K562 (cell line): ENCODE results near the gene CREB3L2. TPM values are rescaled to one million over a fixed set of nuclear protein-coding genes. Genes with fewer than 3 reads are reported as not detected.

ENCODE experiments used
- ATAC-seq: fragments of 200-7000 bp; cut with Tn5 transposase; 3 replicates; pipeline ENCODE4 v1.9.1; 2020; ENCODE audit warnings: moderate library complexity
- BruUV-seq: library from RNA; stranded (reverse); fragments of 400-500 nt; replicated peaks from 2 replicates; lab custom pipeline; 2021; lab: Mats Ljungman, UMichigan
- CTCF ChIA-PET: fragments of 300-600 bp; formaldehyde crosslinking; extraction: SDS; loops from one replicate; lab custom pipeline; 2021; ENCODE audit warnings: low intra/inter-chr PET ratio; lab: Yijun Ruan, JAX
- POLR2A ChIA-PET: fragments of 300-600, 350-650 bp; sonication (Branson Sonifier 250); formaldehyde crosslinking; extraction: SDS; loops from one replicate; lab custom pipeline; 2021; ENCODE audit warnings: antibody characterized with exemption, inconsistent platforms; lab: Yijun Ruan, JAX
- DNase-seq, 4 experiments: peaks; one replicate each; pipeline versions ENCODE4 v3.0.0 to v3.0.0-alpha.2; 2011 to 2018; ENCODE audit warnings: low spot score in 3 of 4, mixed read lengths in 3 of 4; ENCODE audit errors: extremely low read depth in 1 of 4
- FAIRE-seq: peaks from 2 replicates; lab custom pipeline; 2011; peaks lifted over from hg19 to GRCh38; lab: Jason Lieb, UNC
- H2AFZ ChIP-seq: 2 replicates; pipeline ENCODE4 v1.6.0; 2011; ENCODE audit warnings: low read depth, low read length, control low read depth, inconsistent platforms
- H3K27ac ChIP-seq: fragments of 200-600 bp; 3 replicates; pipeline ENCODE4 v1.8.0; 2011; ENCODE audit warnings: low read depth, mild to moderate bottlenecking, control low read depth, inconsistent platforms, low read length, moderate library complexity, mixed read lengths; ENCODE audit errors: extremely low read depth
- H3K27me3 ChIP-seq, 2 experiments: fragments of 300-600 bp in 1 of 2; 2 replicates in 1 of 2; 3 replicates in 1 of 2; pipeline versions ENCODE4 v1.6.0 to v1.8.0; 2011; ENCODE audit warnings: inconsistent platforms in 2 of 2, low read length in 2 of 2, mild to moderate bottlenecking in 1 of 2, mixed read lengths in 1 of 2, moderate library complexity in 1 of 2; ENCODE audit not compliant: control insufficient read depth in 2 of 2, insufficient read depth in 2 of 2
- H3K36me3 ChIP-seq: fragments of 300-600 bp; 3 replicates; pipeline ENCODE4 v1.8.0; 2011; ENCODE audit warnings: mild to moderate bottlenecking, low read length, inconsistent platforms; ENCODE audit not compliant: control insufficient read depth, insufficient read depth
- H3K4me1 ChIP-seq, 2 experiments: fragments of 200-600 bp in 1 of 2; replicated peaks in 1 of 2; 2 replicates in 1 of 2; 3 replicates in 1 of 2; pipeline versions ENCODE4 v1.5.1 to v1.8.0; 2011; ENCODE audit warnings: inconsistent platforms in 2 of 2, low read length in 2 of 2, mild to moderate bottlenecking in 1 of 2, mixed read lengths in 1 of 2, moderate library complexity in 1 of 2; ENCODE audit not compliant: control insufficient read depth in 2 of 2, insufficient read depth in 2 of 2
- H3K4me2 ChIP-seq: 2 replicates; pipeline ENCODE4 v1.6.1; 2011; ENCODE audit warnings: low read length, control low read depth, inconsistent platforms, mixed read lengths; ENCODE audit not compliant: insufficient read depth
- H3K4me3 ChIP-seq: fragments of 200-600 bp; sonication (generic), shearing (Covaris generic); 2 replicates; pipeline ENCODE4 v1.5.1; 2016; ENCODE audit warnings: control low read depth, inconsistent platforms
- H3K79me2 ChIP-seq: fragments of 200-600 bp; 3 replicates; pipeline ENCODE4 v1.8.0; 2011; ENCODE audit warnings: low read length, inconsistent platforms; ENCODE audit not compliant: control insufficient read depth, insufficient read depth
- H3K9ac ChIP-seq, 2 experiments: 2 replicates each; pipeline versions ENCODE4 v1.6.0 to v1.6.1; 2011; ENCODE audit warnings: low read depth in 2 of 2, low read length in 2 of 2, control low read depth in 1 of 2, inconsistent platforms in 1 of 2, mild to moderate bottlenecking in 1 of 2, mixed read lengths in 1 of 2; ENCODE audit not compliant: insufficient read depth in 1 of 2
- H3K9me1 ChIP-seq: one replicate; pipeline ENCODE4 v1.6.0; 2011; ENCODE audit warnings: inconsistent platforms, mild to moderate bottlenecking, low read length, moderate library complexity; ENCODE audit not compliant: control insufficient read depth, insufficient read depth
- H3K9me3 ChIP-seq: replicated peaks from 2 replicates; pipeline ENCODE4 v1.5.1; 2011; ENCODE audit warnings: low read depth, low read length, inconsistent platforms; ENCODE audit not compliant: control insufficient read depth, insufficient read depth
- H4K20me1 ChIP-seq: replicated peaks from 2 replicates; pipeline ENCODE4 v1.6.1; 2011; ENCODE audit warnings: low read length, inconsistent platforms, mixed read lengths; ENCODE audit not compliant: control insufficient read depth, insufficient read depth
- BCLAF1 ChIP-seq, 2 experiments: fragments of 450-650 bp in 1 of 2; IDR thresholded peaks; 2 replicates each; pipeline ENCODE4 v1.6.1; 2011 to 2017; ENCODE audit warnings: low read depth in 2 of 2, antibody characterized with exemption in 1 of 2, borderline replicate concordance in 1 of 2, low read length in 1 of 2, mild to moderate bottlenecking in 1 of 2, mixed read lengths in 1 of 2; ENCODE audit not compliant: control insufficient read depth in 1 of 2
- BRCA1 ChIP-seq, 2 experiments: fragments of 450-650 bp in 1 of 2; sonication (generic) in 1 of 2; formaldehyde crosslinking in 1 of 2; IDR thresholded peaks; 2 replicates each; pipeline versions ENCODE4 v1.5.0 to v1.6.1; 2017 to 2020; ENCODE audit warnings: mild to moderate bottlenecking in 1 of 2, missing genetic modification reagents in 1 of 2
- HIVEP1 ChIP-seq: fragments of 250-450 bp; sonication (Bioruptor Pico); IDR thresholded peaks from 2 replicates; pipeline ENCODE4 v1.4.0; 2020; ENCODE audit warnings: mild to moderate bottlenecking
- MAX ChIP-seq: sonication (generic); formaldehyde crosslinking; IDR thresholded peaks from 2 replicates; pipeline ENCODE4 v1.9.0; 2022; ENCODE audit warnings: mild to moderate bottlenecking, missing genetic modification reagents
- MYNN ChIP-seq, 2 experiments: sonication (generic); formaldehyde crosslinking in 1 of 2; IDR thresholded peaks; 2 replicates each; pipeline versions ENCODE4 v1.5.0 to v1.6.1; 2016 to 2020; ENCODE audit warnings: antibody characterized with exemption in 1 of 2, missing genetic modification reagents in 1 of 2
- ZC3H4 ChIP-seq: sonication (generic); formaldehyde crosslinking; IDR thresholded peaks from 2 replicates; pipeline ENCODE4 v1.9.0; 2021; ENCODE audit warnings: missing genetic modification reagents, borderline replicate concordance
- ZNF146 ChIP-seq: IDR thresholded peaks from one replicate; pipeline ENCODE4 v1.6.1; 2018; ENCODE audit warnings: missing compliant biosample characterization; ENCODE audit not compliant: unreplicated experiment
- WGBS: fragments of 100-300 bp; shearing (Covaris generic); methylation state at CpG from one replicate; pipeline ENCODE4 v1.1.6; 2016; ENCODE audit warnings: low coverage, mixed read lengths; ENCODE audit not compliant: insufficient coverage; ENCODE audit errors: missing lambda C conversion rate; 5-methylcytosine and 5-hydroxymethylcytosine counted together
- in situ Hi-C: fragments of 300-500 bp; cut with MboI; formaldehyde crosslinking; loops from 4 replicates; pipeline ENCODE4 v1.15.0; 2018; ENCODE audit warnings: inconsistent platforms, mixed read lengths
- intact Hi-C: fragments of 100-400 bp; cut with micrococcal nuclease; formaldehyde crosslinking; loops from 2 replicates; pipeline ENCODE4 v1.14.2; 2022
- polyA plus RNA-seq, 8 experiments: library from polyadenylated mRNA; depleted of rRNA in 4 of 8; stranded (reverse) in 5 of 8; unstranded in 3 of 8; fragments of >200 nt; fragmentation: Nextera tagmentation in 2 of 8; fragmentation: Illumina TruSeq in 1 of 8; extraction: Ambion mirVana in 2 of 8; extraction: Trizol in 1 of 8; gene quantifications; 2 replicates each; pipeline versions ENCODE4 v1.2.1 to v1.2.3, GENCODE V29; 2011 to 2014; ENCODE audit warnings: inconsistent platforms in 1 of 8, missing spikeins in 1 of 8
- total RNA-seq, 7 experiments: library from RNA; depleted of rRNA in 6 of 7; stranded (reverse); fragments of >200 nt in 6 of 7; fragmentation: Illumina TruSeq in 2 of 7; extraction: Trizol in 2 of 7; gene quantifications; 2 replicates each; pipeline versions ENCODE4 v1.2.1 to v1.2.3, GENCODE V29; 2011 to 2021; ENCODE audit warnings: low replicate concordance in 1 of 7

Gene CREB3L2
- total and polyA plus RNA-seq, 9 of the 15 experiments (the other 6 are each of a cell fraction or from before 2014, with no cell fraction given), result 7.1 to 45.6 (median 15.8) TPM

- Histone ChIP-seq H2AFZ (no peak overlapping the region), H3K27ac (peak overlapping the region; percentile 38; the same call in 1 of the 3 replicates), H4K20me1 (peaks cover 26% of the 10 kb centered on the region), H3K79me2 (peaks cover 96% of the 10 kb centered on the region), H3K36me3 (peaks cover 22% of the 10 kb centered on the region), H3K4me3 (no peak overlapping the region), H3K9me3 (no peaks in the 10 kb centered on the region; the same call in 1 of the 2 replicates), H3K9me1 (peaks cover 10% of the 10 kb centered on the region), H3K27me3 (no peaks in the 10 kb centered on the region), H3K4me2 (no peak overlapping the region), H3K4me1 (peaks cover 41 to 53% of the 10 kb centered on the region in 2 experiments), H3K9ac (peak overlapping the region; percentile 7 to 55; a peak in 3 of 4 replicates)
- peak; percentile 64; the same call in 1 of the 2 replicates for TF ChIP-seq ZC3H4 (CRISPR knock-in tag)
- TF ChIP-seq HIVEP1 (CRISPR knock-in tag), result no peak
- TF ChIP-seq BCLAF1 (IDR thresholded peaks at IDR 0.05; ENCODE audit: borderline replicate concordance in 1 of 2, control insufficient read depth in 1 of 2, low read depth in 2 of 2, low read length in 1 of 2), result no peak
- no peak for TF ChIP-seq BRCA1 (IDR thresholded peaks at IDR 0.05)
- TF ChIP-seq BRCA1 (CRISPR knock-in tag; IDR thresholded peaks at IDR 0.05), result peak; percentile 46; the same call in 1 of the 2 replicates
- TF ChIP-seq MYNN (IDR thresholded peaks at IDR 0.05), result no peak
- no peak for TF ChIP-seq MYNN (CRISPR knock-in tag; IDR thresholded peaks at IDR 0.05)
- TF ChIP-seq MAX (CRISPR knock-in tag), result peak; percentile 37; the same call in 1 of the 2 replicates
- no peak for TF ChIP-seq ZNF146 (CRISPR knock-in tag)
- ChIA-PET POLR2A (interaction anchor here (0.5 to 2.4 kb wide), 5 partner anchors 8 to 22 kb away, joined by 3 to 14 read pairs (median 3); no protein-coding TSS in a partner anchor), CTCF (interaction anchor here (0.7 kb wide), 1 partner anchor 20 kb away, joined by 3 read pairs; no protein-coding TSS in a partner anchor)
- no peak for DNase-seq
- intact Hi-C loops, result no loop called here
- WGBS, result 87% methylated on average over 8 of the region's 8 CpGs
- no TSS peak for BruUV-seq
- in situ Hi-C loops, result no loop called here
- peak; percentile 10; the same call in 1 of the 3 replicates for ATAC-seq
- FAIRE-seq, result no peak
Observed at GRCh38 chr7:137985253-137985896, 16.5 kb downstream of the CREB3L2 start.
